ENCODE measurements around the gene RTN1. TPM values are rescaled to one million over a fixed set of nuclear protein-coding genes. Genes with fewer than 3 reads are reported as not detected.

The RTN1 gene
- total RNA-seq, 1 donor from 2014 or later = not detected

DNA sequence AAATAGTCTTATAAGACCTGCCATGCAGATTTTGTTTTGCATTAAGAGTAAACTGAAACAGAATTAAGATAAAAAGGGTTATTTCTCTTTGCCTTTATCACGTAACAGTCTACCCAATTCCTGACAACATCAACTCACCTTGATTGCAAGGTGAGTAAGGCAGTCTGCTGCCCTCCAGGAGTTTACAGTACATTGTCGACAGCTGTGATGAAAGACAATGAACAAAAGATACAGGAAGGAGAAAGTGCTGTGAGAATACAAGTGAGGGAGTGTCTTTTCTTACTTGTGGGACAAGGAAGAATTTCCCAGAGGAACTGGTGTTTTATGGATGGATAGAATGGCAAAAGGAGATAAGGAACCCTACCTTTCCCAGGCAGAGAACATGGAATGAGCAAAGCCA lies 101.0 kb downstream of the RTN1 start:
- peaks cover 5% of the 10 kb centered on the region for H3K27me3 Mint-ChIP-seq (ENCODE audit: unreplicated experiment)
- no peaks in the 10 kb centered on the region for H3K9me3 Mint-ChIP-seq (ENCODE audit: unreplicated experiment)
- H3K4me1 Mint-ChIP-seq (ENCODE audit: unreplicated experiment) = no peaks in the 10 kb centered on the region
- TF ChIP-seq, protein P1, sequence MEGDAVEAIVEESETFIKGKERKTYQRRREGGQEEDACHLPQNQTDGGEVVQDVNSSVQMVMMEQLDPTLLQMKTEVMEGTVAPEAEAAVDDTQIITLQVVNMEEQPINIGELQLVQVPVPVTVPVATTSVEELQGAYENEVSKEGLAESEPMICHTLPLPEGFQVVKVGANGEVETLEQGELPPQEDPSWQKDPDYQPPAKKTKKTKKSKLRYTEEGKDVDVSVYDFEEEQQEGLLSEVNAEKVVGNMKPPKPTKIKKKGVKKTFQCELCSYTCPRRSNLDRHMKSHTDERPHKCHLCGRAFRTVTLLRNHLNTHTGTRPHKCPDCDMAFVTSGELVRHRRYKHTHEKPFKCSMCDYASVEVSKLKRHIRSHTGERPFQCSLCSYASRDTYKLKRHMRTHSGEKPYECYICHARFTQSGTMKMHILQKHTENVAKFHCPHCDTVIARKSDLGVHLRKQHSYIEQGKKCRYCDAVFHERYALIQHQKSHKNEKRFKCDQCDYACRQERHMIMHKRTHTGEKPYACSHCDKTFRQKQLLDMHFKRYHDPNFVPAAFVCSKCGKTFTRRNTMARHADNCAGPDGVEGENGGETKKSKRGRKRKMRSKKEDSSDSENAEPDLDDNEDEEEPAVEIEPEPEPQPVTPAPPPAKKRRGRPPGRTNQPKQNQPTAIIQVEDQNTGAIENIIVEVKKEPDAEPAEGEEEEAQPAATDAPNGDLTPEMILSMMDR (IDR thresholded peaks at IDR 0.05) = no peak
- no peak for DNase-seq (ENCODE audit: extremely low spot score, unreplicated experiment)
- H3K36me3 Mint-ChIP-seq (ENCODE audit: unreplicated experiment) = no peaks in the 10 kb centered on the region
- H3K27ac Mint-ChIP-seq (ENCODE audit: unreplicated experiment) = no peak overlapping the region
- H3K4me3 Mint-ChIP-seq (ENCODE audit: unreplicated experiment) = no peak overlapping the region

DNA sequence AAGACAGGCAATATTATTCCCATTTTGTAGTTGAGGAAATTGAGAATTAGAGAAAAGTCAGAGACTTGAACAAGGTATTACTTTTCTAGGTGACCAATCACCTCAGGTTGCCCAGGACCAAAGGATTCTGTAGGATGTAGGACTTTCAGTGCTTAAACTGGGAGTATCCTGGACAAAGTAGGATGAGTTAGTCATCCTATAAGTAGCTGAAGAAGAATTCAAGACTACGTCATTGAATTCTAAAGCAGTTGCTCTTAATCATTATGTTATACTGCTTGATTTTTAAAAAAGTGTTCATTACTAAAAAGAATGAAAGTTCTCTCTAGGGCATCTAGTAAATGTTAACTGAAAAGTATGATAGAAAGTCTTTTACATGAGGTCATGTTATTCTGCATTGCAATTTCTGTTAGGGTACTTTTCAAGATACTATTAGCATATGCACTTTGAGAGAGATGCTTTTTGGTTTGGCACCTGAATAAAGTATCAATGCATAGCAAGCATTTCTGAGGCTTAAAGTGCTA lies 101.7 kb downstream of the RTN1 start:
- Mint-ChIP-seq H3K27ac (ENCODE audit: unreplicated experiment) (no peak overlapping the region), H3K4me3 (ENCODE audit: unreplicated experiment) (no peak overlapping the region), H3K36me3 (ENCODE audit: unreplicated experiment) (no peaks in the 10 kb centered on the region), H3K4me1 (ENCODE audit: unreplicated experiment) (no peaks in the 10 kb centered on the region), H3K9me3 (ENCODE audit: unreplicated experiment) (no peaks in the 10 kb centered on the region), H3K27me3 (ENCODE audit: unreplicated experiment) (peaks cover 5% of the 10 kb centered on the region)
- TF ChIP-seq, protein P1 (IDR thresholded peaks at IDR 0.05) = no peak
- DNase-seq (ENCODE audit: extremely low spot score, unreplicated experiment) = no peak

DNA sequence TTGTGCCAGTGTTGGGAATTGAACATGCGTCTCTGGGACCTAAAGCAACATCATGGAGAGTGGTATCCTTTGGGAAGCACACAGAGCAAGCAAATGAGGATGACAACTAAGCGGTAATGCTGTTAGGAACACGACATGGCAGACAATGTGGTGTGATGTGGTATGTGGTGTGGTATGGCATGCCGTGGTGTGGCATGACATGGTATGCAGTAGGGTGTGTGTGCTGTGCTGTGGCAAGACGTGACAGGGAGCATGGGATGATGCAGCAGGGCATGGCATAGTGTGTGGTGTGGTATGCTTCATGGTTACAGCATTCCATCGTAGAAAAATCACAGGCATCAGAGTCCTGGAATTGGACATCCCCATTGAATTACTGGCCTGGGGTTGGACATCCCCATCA lies 108.7 kb downstream of the RTN1 start:
- DNase-seq (ENCODE audit: extremely low spot score, unreplicated experiment) = no peak
- no peak overlapping the region for H3K27ac Mint-ChIP-seq (ENCODE audit: unreplicated experiment)
- no peaks in the 10 kb centered on the region for H3K9me3 Mint-ChIP-seq (ENCODE audit: unreplicated experiment)
- H3K36me3 Mint-ChIP-seq (ENCODE audit: unreplicated experiment) = no peaks in the 10 kb centered on the region
- no peak overlapping the region for H3K4me3 Mint-ChIP-seq (ENCODE audit: unreplicated experiment)
- peaks cover 2% of the 10 kb centered on the region for H3K27me3 Mint-ChIP-seq (ENCODE audit: unreplicated experiment)
- no peaks in the 10 kb centered on the region for H3K4me1 Mint-ChIP-seq (ENCODE audit: unreplicated experiment)
- TF ChIP-seq, protein P1 (IDR thresholded peaks at IDR 0.05) = no peak

DNA sequence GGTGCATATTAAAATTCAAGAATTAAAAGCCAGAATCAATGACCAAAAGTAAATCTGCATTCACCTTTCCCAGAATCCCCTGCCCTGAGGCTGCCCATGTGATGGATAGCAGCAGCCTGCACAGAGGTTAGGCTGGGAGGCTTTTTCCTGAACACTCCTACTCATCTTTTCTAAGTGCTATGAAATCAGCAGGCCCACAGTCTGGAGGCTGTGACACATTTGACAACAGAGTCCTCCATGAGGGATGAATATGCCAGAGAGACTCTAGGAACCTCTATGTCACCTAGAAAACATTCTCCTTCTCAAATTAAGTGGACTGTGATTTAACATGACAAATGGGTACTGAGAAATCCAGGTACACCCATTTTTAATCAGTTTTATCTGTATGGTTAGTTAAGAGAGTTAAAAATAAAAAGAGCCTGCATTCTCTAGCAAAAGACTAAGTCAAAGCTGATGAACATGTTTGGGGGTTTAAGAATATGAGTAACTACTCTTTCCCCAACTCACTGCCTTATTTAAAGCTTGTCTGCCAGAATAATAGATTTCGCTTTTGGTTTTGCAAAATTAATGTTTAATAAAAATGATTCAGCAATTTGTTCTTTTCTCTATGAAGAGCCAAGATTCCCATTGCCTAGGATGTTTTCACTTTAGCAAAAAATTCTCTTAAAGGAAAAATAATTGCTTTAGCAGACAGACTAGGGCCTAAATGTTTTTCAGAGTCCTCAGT lies 115.0 kb downstream of the RTN1 start:
- H3K9me3 Mint-ChIP-seq (ENCODE audit: unreplicated experiment) = no peaks in the 10 kb centered on the region
- H3K27me3 Mint-ChIP-seq (ENCODE audit: unreplicated experiment) = peaks cover 5% of the 10 kb centered on the region
- no peak for DNase-seq (ENCODE audit: extremely low spot score, unreplicated experiment)
- TF ChIP-seq, protein P1 (IDR thresholded peaks at IDR 0.05) = no peak
- H3K27ac Mint-ChIP-seq (ENCODE audit: unreplicated experiment) = no peak overlapping the region
- H3K4me1 Mint-ChIP-seq (ENCODE audit: unreplicated experiment) = no peaks in the 10 kb centered on the region
- no peak overlapping the region for H3K4me3 Mint-ChIP-seq (ENCODE audit: unreplicated experiment)
- H3K36me3 Mint-ChIP-seq (ENCODE audit: unreplicated experiment) = no peaks in the 10 kb centered on the region

DNA sequence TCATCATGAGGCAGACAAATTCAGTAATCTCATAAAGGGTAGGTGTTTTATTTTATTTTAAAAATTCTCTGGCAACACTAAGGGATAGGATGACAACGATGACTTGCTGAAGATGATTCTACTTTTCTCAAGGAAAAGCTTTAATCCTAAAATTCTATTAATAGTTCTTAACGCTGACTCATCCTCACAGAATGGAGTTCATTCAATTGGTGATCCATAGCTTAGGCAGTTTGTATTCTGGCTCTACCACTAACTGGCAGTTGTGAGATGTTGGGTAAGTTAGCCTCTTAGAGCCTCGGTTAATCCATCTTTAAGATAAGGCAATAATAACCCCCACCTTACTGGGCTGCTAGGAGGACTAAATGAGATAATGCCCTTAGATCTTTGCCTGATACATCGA lies 116.3 kb downstream of the RTN1 start:
- Mint-ChIP-seq H3K9me3 (ENCODE audit: unreplicated experiment) (no peaks in the 10 kb centered on the region), H3K4me3 (ENCODE audit: unreplicated experiment) (no peak overlapping the region), H3K36me3 (ENCODE audit: unreplicated experiment) (no peaks in the 10 kb centered on the region), H3K27ac (ENCODE audit: unreplicated experiment) (no peak overlapping the region), H3K4me1 (ENCODE audit: unreplicated experiment) (no peaks in the 10 kb centered on the region), H3K27me3 (ENCODE audit: unreplicated experiment) (peaks cover 4% of the 10 kb centered on the region)
- TF ChIP-seq, protein P1 (IDR thresholded peaks at IDR 0.05) = no peak
- no peak for DNase-seq (ENCODE audit: extremely low spot score, unreplicated experiment)

Data from osteocyte (in vitro differentiated cells).